IMR-90 (cell line): ENCODE data around the gene MYO9B. TPM values are rescaled to one million over a fixed set of nuclear protein-coding genes. Genes with fewer than 3 reads are reported as not detected.
"Not testable (repeated sequence)": the region's sequence is repeated elsewhere in the genome, so short reads cannot be mapped to it uniquely, and the experiment has no call there.

Experiments used
- ATAC-seq: fragments of 200-7000 bp; cut with Tn5 transposase; 2 replicates; pipeline ENCODE4 v1.9.1; 2020; ENCODE audit warnings: low read depth, mild to moderate bottlenecking, moderate library complexity
- BruUV-seq: library from RNA; stranded (reverse); fragments of 400-500 nt; replicated peaks from 2 replicates; lab custom pipeline; 2021; lab: Mats Ljungman, UMichigan
- CTCF ChIA-PET: fragments of 300-600 bp; formaldehyde crosslinking; extraction: SDS; loops from one replicate; lab custom pipeline; 2021; ENCODE audit warnings: antibody characterized with exemption; lab: Yijun Ruan, JAX
- POLR2A ChIA-PET: fragments of 300-600 bp; sonication (Branson Sonifier 250); formaldehyde crosslinking; loops from one replicate; lab custom pipeline; 2022; ENCODE audit warnings: antibody characterized with exemption; ENCODE audit not compliant: unreplicated experiment; lab: Charles Lee
- DNase-seq: peaks from one replicate; pipeline ENCODE4 v3.0.0; 2013
- H2AFZ ChIP-seq: replicated peaks from 2 replicates; pipeline ENCODE3; 2013; ENCODE audit warnings: low read length, mild to moderate bottlenecking; ENCODE audit not compliant: poor library complexity
- H2AK5ac ChIP-seq: 2 replicates; pipeline ENCODE4 v1.6.1; 2013; ENCODE audit warnings: low read depth, low read length, inconsistent platforms
- H2AK9ac ChIP-seq: replicated peaks from 2 replicates; pipeline ENCODE3; 2013; ENCODE audit warnings: mild to moderate bottlenecking, low read depth, low read length, moderate library complexity; ENCODE audit not compliant: poor library complexity
- H2BK120ac ChIP-seq: 2 replicates; pipeline ENCODE4 v1.6.1; 2013; ENCODE audit warnings: low read depth, low read length, inconsistent platforms
- H2BK15ac ChIP-seq: 3 replicates; pipeline ENCODE4 v1.6.1; 2013; ENCODE audit warnings: low read depth, low read length, inconsistent platforms
- H2BK20ac ChIP-seq: 2 replicates; pipeline ENCODE4 v1.6.1; 2013; ENCODE audit warnings: low read depth, mild to moderate bottlenecking, inconsistent platforms, low read length, moderate library complexity
- H2BK5ac ChIP-seq: 2 replicates; pipeline ENCODE4 v1.6.1; 2013; ENCODE audit warnings: mild to moderate bottlenecking, low read depth, low read length, inconsistent platforms; ENCODE audit not compliant: poor library complexity, severe bottlenecking
- H3K14ac ChIP-seq: replicated peaks from 2 replicates; pipeline ENCODE4 v1.6.1; 2013; ENCODE audit warnings: low read depth, low read length, inconsistent platforms
- H3K18ac ChIP-seq: 2 replicates; pipeline ENCODE4 v1.6.1; 2013; ENCODE audit warnings: low read depth, low read length, control low read depth
- H3K23ac ChIP-seq: 2 replicates; pipeline ENCODE4 v1.6.1; 2013; ENCODE audit warnings: low read depth, low read length, inconsistent platforms
- H3K27ac ChIP-seq: 2 replicates; pipeline ENCODE4 v1.5.1; 2013; ENCODE audit warnings: mild to moderate bottlenecking, control low read depth, low read length; ENCODE audit not compliant: insufficient read depth
- H3K27me3 ChIP-seq: 2 replicates; pipeline ENCODE4 v1.6.1; 2013; ENCODE audit warnings: low read length; ENCODE audit not compliant: control insufficient read depth, insufficient read depth
- H3K36me3 ChIP-seq: 2 replicates; pipeline ENCODE4 v1.6.1; 2013; ENCODE audit warnings: low read length, mixed read lengths; ENCODE audit not compliant: control insufficient read depth, insufficient read depth
- H3K4ac ChIP-seq: 2 replicates; pipeline ENCODE4 v1.6.1; 2013; ENCODE audit warnings: low read depth, low read length, inconsistent platforms
- H3K4me1 ChIP-seq: 2 replicates; pipeline ENCODE4 v1.6.1; 2013; ENCODE audit warnings: low read length, mixed read lengths; ENCODE audit not compliant: control insufficient read depth, insufficient read depth
- H3K4me2 ChIP-seq: 2 replicates; pipeline ENCODE4 v1.6.1; 2013; ENCODE audit warnings: low read depth, mild to moderate bottlenecking, control low read depth, low read length, moderate library complexity
- H3K4me3 ChIP-seq: 2 replicates; pipeline ENCODE4 v1.5.1; 2013; ENCODE audit warnings: low read depth, mild to moderate bottlenecking, control low read depth, low read length, moderate library complexity; ENCODE audit not compliant: insufficient read depth
- H3K56ac ChIP-seq: 2 replicates; pipeline ENCODE4 v1.6.1; 2013; ENCODE audit warnings: low read length, inconsistent platforms; ENCODE audit not compliant: insufficient read depth; ENCODE audit errors: extremely low read depth
- H3K79me1 ChIP-seq, 2 experiments: 2 replicates each; pipeline ENCODE4 v1.6.1; 2013; ENCODE audit warnings: low read length in 2 of 2, inconsistent platforms in 1 of 2, low read depth in 1 of 2
- H3K9ac ChIP-seq: 2 replicates; pipeline ENCODE4 v1.6.1; 2013; ENCODE audit warnings: low read depth, low read length, control low read depth
- H3K9me1 ChIP-seq: 2 replicates; pipeline ENCODE4 v1.6.1; 2013; ENCODE audit warnings: low read length, inconsistent platforms; ENCODE audit not compliant: insufficient read depth
- H3K9me3 ChIP-seq: 2 replicates; pipeline ENCODE4 v1.6.1; 2013; ENCODE audit warnings: low read length; ENCODE audit not compliant: control insufficient read depth, insufficient read depth
- H4K20me1 ChIP-seq: 2 replicates; pipeline ENCODE4 v1.6.1; 2013; ENCODE audit warnings: low read length, inconsistent platforms; ENCODE audit not compliant: insufficient read depth
- H4K5ac ChIP-seq: 2 replicates; pipeline ENCODE4 v1.6.1; 2013; ENCODE audit warnings: mild to moderate bottlenecking, low read depth, low read length, control low read depth
- H4K8ac ChIP-seq, 2 experiments: 2 replicates each; pipeline ENCODE4 v1.6.1; 2013; ENCODE audit warnings: low read depth in 2 of 2, low read length in 2 of 2, control low read depth in 1 of 2, inconsistent platforms in 1 of 2
- H4K91ac ChIP-seq: 2 replicates; pipeline ENCODE4 v1.6.1; 2013; ENCODE audit warnings: low read depth, low read length, inconsistent platforms; ENCODE audit not compliant: insufficient read depth
- MAFK ChIP-seq: IDR thresholded peaks from 2 replicates; pipeline ENCODE4 v1.6.1; 2012; ENCODE audit warnings: low read depth, low read length, improper control_type of control experiment
- NFE2L2 ChIP-seq: fragments of 150-350 bp; IDR thresholded peaks from 2 replicates; pipeline ENCODE4 v1.6.1; 2016; ENCODE audit warnings: low read depth, mild to moderate bottlenecking, low read length
- RCOR1 ChIP-seq: IDR thresholded peaks from 2 replicates; pipeline ENCODE4 v1.6.1; 2012; ENCODE audit warnings: mild to moderate bottlenecking, low read length, improper control_type of control experiment; ENCODE audit not compliant: insufficient replicate concordance
- WGBS, 2 experiments: methylation state at CpG; one replicate each; pipeline versions ENCODE4 v1.1.5 to v1.1.7; 2013; ENCODE audit warnings: missing lambda C conversion rate in 2 of 2; ENCODE audit not compliant: insufficient read length in 1 of 2; ENCODE audit errors: extremely low coverage in 2 of 2; 5-methylcytosine and 5-hydroxymethylcytosine counted together
- dilution Hi-C: fragments of 300-500 bp; cut with HindIII; formaldehyde crosslinking; loops from one replicate; pipeline ENCODE4 v1.14.3; 2018; ENCODE audit warnings: low sequenced_read_pairs; ENCODE audit not compliant: unreplicated experiment
- in situ Hi-C: fragments of 300-500 bp; cut with MboI; formaldehyde crosslinking; loops from 3 replicates; pipeline ENCODE4 v1.14.3; 2019; ENCODE audit warnings: low sequenced_read_pairs, inconsistent platforms, mixed read lengths
- intact Hi-C: fragments of 100-400 bp; cut with micrococcal nuclease; formaldehyde crosslinking; loops from 2 replicates; pipeline ENCODE4 v1.10.0; 2022
- polyA plus RNA-seq, 3 experiments: library from polyadenylated mRNA; depleted of rRNA; stranded (reverse); fragments of >200 nt; gene quantifications; 2 replicates each; pipeline ENCODE4 v1.2.3, GENCODE V29; 2012; ENCODE audit warnings: low replicate concordance in 1 of 3
- total RNA-seq: library from RNA; depleted of rRNA; stranded (reverse); fragments of >200 nt; gene quantifications from 2 replicates; pipeline ENCODE4 v1.2.3, GENCODE V29; 2012

The MYO9B gene
- total and polyA plus RNA-seq, 2 of the 4 experiments (the other 2 are of a cell fraction): 61.8 to 77.8 TPM

DNA sequence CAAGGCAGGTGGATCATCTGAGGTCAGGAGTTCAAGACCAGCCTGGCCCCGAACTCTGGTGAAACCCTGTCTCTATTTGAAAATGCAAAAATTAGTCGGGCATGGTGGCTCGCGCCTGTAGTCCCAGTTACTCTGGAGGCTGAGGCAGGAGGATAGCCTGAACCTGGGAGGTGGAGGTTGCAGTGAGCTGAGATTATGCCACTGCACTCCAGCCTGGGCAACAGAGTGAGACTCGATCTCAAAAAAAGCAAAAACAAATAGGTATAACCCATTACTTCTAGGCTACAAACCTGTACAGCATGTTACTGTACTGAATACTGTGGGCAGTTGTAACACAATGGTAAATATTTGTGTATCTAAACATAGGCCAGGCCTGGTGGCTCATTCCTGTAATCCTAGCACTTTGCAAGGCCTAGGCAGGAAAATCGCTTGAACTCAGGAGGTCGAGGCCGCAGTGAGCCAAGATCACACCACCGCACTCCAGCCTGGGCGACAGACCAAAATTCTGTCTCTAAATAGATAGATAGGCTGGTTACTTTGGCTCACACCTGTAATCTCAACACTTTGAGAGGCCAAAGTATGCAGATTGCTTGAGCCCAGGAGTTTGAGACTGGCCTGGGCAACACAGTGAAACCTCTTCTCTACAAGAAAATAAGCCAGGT is 63.5 kb downstream of the MYO9B start:
- Histone ChIP-seq H4K91ac (no peak overlapping the region), H2BK15ac (no peak overlapping the region), H3K9me3 (no peaks in the 10 kb centered on the region), H4K20me1 (peaks cover 16% of the 10 kb centered on the region), H2AFZ (no peak overlapping the region), H3K14ac (no peak overlapping the region), H3K4ac (no peak overlapping the region), H3K23ac (no peak overlapping the region), H3K27ac (no peak overlapping the region), H4K5ac (no peak overlapping the region), H4K8ac (no peak overlapping the region), H3K4me3 (no peak overlapping the region), H2AK5ac (no peak overlapping the region), H3K27me3 (no peaks in the 10 kb centered on the region), H2AK9ac (no peak overlapping the region), H3K9ac (no peak overlapping the region), H2BK5ac (no peak overlapping the region), H3K4me2 (no peak overlapping the region), H2BK120ac (no peak overlapping the region), H2BK20ac (no peak overlapping the region), H3K36me3 (peaks cover 14% of the 10 kb centered on the region), H3K18ac (no peak overlapping the region), H3K56ac (no peak overlapping the region), H3K9me1 (peaks cover 8% of the 10 kb centered on the region; the same call in 1 of the 2 replicates), H3K4me1 (peaks cover 11% of the 10 kb centered on the region), H3K79me1 (peaks cover 42 to 77% of the 10 kb centered on the region in 2 experiments)
- no peak for ATAC-seq
- CTCF ChIA-PET: no interaction called here
- dilution Hi-C loops: no loop called here
- no TSS peak for BruUV-seq
- POLR2A ChIA-PET: no interaction called here
- in situ Hi-C loops: no loop called here
- no peak for TF ChIP-seq RCOR1
- TF ChIP-seq MAFK: no peak
- TF ChIP-seq NFE2L2: no peak
- no peak for DNase-seq
- WGBS, 2 experiments: 93% methylated on average over 6 of the region's 10 CpGs; no CpG with 5 or more reads in 1 of the 2 experiments
- intact Hi-C loops: no loop called here

DNA sequence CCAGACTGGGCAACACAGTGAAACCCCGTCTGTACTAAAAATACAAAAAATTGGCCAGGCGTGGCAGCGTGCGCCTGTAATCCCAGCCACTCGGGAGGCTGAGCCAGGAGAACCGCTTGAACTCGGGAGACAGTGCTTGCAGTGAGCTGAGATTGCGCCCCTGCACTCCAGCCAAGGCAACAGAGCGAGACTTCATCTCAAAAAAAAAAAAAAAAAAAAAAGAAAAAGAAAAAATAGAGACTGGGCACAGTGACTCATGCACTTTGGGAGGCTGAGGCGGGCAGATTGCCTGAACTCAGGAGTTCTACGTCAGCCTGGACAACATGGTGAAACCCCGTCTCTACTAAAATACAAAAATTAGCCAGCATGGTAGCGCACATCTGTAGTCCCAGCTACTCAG is 69.2 kb downstream of the MYO9B start:
- CTCF ChIA-PET, H3K4me1 ChIP-seq, intact Hi-C loops, H4K8ac ChIP-seq, H2AFZ ChIP-seq, H3K4ac ChIP-seq, H2AK5ac ChIP-seq, in situ Hi-C loops, H2BK20ac ChIP-seq, H2BK5ac ChIP-seq, H2BK15ac ChIP-seq, ATAC-seq, H2AK9ac ChIP-seq, H4K5ac ChIP-seq, H3K9me1 ChIP-seq, H3K23ac ChIP-seq, H3K14ac ChIP-seq, H3K18ac ChIP-seq, H3K4me3 ChIP-seq, DNase-seq, dilution Hi-C loops, H3K9ac ChIP-seq, H3K4me2 ChIP-seq, H3K9me3 ChIP-seq, BruUV-seq, H3K27ac ChIP-seq, H3K56ac ChIP-seq, H2BK120ac ChIP-seq, H3K27me3 ChIP-seq, H4K91ac ChIP-seq: not testable (repeated sequence)
- Histone ChIP-seq H3K79me1 (peaks cover 55 to 82% of the 10 kb centered on the region in 2 experiments), H3K36me3 (peaks cover 36% of the 10 kb centered on the region), H4K20me1 (peaks cover 24% of the 10 kb centered on the region)
- no CpG with 5 or more reads among the region's 13 CpGs for WGBS, 2 experiments
- POLR2A ChIA-PET: interaction anchor here (0.6 kb wide), 1 partner anchor 379 kb away, joined by 3 read pairs; no protein-coding TSS in a partner anchor
